NCI-H524 (cell line): ENCODE data around the gene CENPA.
"Not testable (repeated sequence)": the region's sequence is repeated elsewhere in the genome, so short reads cannot be mapped to it uniquely, and the experiment has no call there.

Experiments
- DNase-seq, 2 experiments: peaks; one replicate each; lab custom pipeline; 2025; lab: John Stamatoyannopoulos, UW

Gene CENPA

DNA sequence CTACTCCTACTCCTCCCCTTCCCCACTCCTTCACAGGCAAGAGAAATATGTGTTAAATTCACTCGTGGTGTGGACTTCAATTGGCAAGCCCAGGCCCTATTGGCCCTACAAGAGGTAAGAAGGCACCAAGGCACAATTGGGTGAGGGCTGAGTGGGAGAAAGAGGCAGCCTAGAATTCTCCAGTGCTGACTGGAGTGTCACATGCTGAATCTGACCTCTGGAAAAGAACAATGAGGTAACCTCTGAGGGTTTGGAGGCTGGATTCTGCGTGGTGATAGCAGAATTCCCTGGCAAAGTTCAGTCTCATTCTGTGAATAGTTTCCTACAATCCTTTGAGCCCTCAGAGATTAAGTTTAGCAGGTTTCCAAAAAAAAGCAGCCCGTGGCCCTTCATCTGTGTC lies 6.9 kb downstream of the CENPA start:
- no peak for DNase-seq

DNA sequence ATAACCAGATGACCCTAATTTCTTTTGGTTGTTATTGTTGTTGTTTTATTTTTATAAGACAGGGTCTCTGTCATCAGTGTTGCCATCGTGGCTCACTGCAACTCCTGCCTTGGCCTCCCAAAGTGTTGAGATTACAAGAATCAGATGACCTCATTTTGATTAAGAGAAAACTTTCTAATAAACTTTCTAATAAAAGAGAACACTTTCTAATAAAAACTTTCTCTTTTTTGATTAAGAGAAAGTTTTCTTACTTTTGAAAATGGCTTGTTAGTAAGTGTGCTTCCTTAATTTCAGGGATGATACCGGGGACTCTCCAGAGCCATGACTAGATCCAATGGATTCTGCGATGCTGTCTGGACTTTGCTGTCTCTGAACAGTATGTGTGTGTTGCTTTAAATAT lies 7.7 kb downstream of the CENPA start:
- no peak for DNase-seq

- DNase-seq, result not testable (repeated sequence)
Observed at GRCh38 chr2:26795135-26795534, 9.3 kb downstream of the CENPA start.

DNA sequence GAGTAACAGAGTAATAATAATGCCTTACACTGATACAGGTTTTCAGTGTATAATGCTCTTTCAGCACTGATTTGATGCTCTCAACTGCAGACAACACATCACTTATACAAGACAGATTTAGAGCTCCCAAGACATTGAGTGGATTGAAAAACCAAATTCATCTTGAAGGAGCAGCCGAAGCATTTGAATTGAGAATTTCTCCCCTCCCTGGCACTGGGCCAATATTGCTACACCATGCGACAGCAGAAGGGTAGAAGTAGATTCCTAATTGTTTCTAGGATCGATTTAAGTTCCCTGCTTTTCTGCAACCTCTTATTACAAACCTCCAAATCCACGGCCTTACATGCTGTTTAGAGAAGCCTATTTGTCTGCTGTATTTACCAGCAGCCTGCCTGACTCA lies 15.5 kb downstream of the CENPA start:
- no peak for DNase-seq

- no peak for DNase-seq
Observed at GRCh38 chr2:26801796-26802195, 15.9 kb downstream of the CENPA start.

GRCh38 chr2:26805241-26805676 lies 19.4 kb downstream of the CENPA start:
- DNase-seq, result no peak

GRCh38 chr2:26807788-26808460 lies 22.1 kb downstream of the CENPA start:
- peak in 1 of 2 experiments; percentile 61 for DNase-seq

- DNase-seq, result no peak
Observed at GRCh38 chr2:26809211-26809610, 23.4 kb downstream of the CENPA start.

DNA sequence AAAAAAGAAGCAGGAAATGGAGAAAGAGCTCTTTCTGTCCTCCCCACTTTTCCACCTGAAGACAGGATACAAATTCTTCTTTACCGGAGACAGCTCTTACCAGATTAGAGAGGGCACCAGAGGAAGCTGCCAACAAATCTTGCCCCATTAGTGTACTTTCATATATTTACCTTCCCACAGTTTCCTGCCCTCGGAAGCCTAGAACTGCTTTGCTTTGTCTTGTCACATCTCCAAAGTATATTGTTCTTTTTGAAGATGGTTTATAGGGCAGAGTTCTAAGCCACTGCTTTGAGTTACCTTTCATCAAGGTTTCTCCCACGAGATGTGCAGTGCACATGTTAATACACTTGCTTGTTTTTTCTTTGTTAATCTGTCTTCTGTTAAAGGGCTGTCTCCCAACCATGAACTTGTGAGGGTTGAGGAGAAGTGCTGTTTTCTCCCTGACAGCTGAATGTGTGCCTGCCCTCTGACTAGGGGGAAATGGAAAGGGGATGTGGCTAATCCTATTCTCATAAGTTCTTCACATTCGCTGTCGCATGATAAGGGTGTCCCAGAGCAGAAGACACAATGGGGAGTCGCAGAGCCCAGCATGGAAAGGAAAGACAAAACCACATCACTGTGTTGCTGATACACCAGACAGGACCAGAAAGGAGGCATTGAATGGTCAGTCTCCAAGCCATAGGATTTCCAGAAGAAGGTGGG lies 24.2 kb downstream of the CENPA start:
- no peak for DNase-seq

- no peak for DNase-seq
Observed at GRCh38 chr2:26811261-26811660, 25.4 kb downstream of the CENPA start.

GRCh38 chr2:26811791-26812694 lies 26.2 kb downstream of the CENPA start:
- DNase-seq, result no peak

- no peak for DNase-seq
Observed at GRCh38 chr2:26812731-26813130, 26.9 kb downstream of the CENPA start.

DNA sequence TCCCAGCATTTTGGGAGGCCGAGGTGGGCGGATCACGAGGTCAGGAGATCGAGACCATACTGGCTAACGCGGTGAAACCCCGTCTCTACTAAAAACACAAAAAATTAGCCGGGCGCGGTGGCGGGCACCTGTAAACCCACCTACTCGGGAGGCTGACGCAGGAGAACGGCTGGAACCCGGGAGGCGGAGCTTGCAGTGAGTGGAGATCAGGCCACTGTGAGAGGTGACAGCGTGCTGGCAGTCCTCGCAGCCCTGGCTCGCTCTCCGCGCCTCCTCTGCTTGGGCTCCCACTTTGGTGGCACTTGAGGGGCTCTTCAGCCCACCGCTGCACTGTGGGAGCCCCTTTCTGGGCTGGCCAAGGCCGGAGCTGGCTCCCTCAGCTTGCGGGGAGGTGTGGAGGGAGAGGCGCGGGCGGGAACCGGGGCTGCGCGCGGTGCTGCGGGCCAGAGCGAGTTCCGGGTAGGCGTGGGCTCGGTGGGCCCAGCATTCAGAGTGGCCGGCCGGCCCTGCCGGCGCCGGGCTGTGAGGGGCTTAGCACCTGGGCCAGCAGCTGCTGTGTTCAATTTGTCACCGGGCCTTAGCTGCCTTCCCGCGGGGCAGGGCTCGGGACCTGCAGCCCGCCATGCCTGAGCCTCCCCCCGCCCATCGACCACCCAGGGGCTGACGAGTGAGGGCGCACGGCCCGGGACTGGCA lies 28.4 kb downstream of the CENPA start:
- not testable (repeated sequence) for DNase-seq

DNA sequence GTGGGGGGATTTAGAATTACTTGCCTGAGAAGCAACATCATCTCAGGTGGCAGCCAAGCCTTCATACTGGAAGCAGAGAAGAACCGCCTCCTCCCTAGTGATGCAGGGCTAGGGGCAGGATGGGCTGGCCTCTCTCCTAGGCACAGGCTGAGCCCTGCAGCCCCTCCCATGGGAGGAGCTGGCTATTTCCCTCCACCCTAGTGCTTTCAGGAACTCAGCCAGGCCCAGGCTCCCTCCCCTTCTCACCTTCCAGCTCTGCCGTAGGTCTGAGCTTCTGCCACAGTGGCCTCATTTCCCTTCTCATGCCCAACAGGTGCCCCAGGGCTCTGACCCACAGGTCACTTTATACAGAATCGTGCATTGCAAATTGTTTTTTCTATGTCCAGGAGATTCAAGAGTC lies 31.0 kb downstream of the CENPA start:
- no peak for DNase-seq

GRCh38 chr2:26818255-26818654 lies 32.4 kb downstream of the CENPA start:
- DNase-seq, result no peak

DNA sequence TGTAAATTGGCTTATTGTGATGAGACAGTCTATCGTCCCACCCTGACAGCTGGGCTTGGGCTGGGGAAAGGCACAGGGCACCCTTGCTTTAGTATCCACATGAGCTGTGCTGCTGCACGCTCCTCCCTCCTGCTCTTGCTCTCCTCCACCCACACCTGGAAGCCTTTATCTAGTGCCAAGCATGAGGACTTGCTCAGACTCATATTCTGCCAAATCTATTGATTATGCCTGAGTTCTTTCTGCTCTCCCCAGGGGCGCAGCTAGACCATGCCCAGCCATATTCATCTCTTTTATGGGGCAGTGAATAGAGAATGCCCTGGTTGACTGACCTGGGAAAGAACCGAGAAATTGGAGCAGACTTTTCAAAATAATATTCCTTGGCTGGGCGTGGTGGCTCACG lies 33.1 kb downstream of the CENPA start:
- DNase-seq, result no peak

- no peak for DNase-seq
Observed at GRCh38 chr2:26820932-26821331, 35.1 kb downstream of the CENPA start.

- no peak for DNase-seq
Observed at GRCh38 chr2:26822877-26823276, 37.0 kb downstream of the CENPA start.

DNA sequence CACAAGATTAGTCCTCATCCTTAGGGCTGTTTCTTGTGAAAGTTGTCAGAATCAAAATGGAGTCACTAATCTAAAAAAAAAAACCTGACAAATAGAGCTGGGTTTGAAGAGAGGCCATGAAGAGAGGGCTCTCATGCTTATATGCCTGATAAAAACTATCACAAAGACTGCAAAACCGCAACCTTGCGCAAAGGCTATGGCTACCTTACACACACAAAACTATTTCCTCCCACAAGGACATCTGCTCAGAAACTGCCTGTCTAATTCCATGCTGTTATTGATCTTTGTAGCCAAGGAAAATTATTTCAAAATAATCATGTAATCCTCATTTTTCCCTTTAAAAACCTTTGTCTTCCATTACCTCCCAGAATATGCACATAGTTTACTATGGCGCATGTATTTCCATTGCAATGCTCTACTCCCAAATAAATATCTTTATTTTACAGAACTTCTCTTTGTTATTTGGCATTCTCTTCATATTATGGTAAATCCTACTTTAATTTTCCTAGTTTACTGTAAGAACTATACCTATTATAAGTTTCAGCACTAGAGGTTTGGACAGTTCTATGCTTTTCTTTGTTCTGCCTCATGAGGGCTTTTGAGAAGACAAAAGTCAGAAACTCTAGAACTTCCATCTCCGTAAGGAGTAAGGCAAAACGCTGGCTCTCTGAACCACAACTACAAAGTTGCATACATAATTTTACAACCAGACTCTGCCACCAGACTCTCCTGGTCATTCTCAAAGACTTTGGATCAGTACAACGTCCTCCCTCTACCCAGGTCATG lies 52.5 kb downstream of the CENPA start:
- no peak for DNase-seq

- DNase-seq, result peak; percentile 22 to 63
Observed at GRCh38 chr2:26840937-26841610, 55.2 kb downstream of the CENPA start.

DNA sequence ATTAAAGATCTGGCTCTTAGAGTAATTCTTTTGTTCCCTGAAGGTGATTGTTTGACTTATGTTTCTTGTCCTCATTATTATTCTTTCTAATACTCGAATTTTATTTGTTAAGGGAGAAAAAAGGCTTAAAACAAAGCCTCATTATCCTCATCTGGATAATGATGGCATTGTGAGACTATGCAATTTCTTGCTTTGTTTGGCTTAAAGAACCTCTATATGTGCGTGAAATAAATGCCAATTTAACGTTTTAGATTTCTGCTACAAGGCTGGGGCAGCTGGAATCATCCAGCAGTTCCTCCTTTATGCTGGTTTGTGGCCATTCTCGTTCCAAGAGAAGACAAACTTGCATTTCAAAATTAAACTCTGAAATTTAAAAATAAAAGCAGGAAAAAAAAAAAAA lies 57.2 kb downstream of the CENPA start:
- DNase-seq, result no peak
